Osteoblast (primary cell): ENCODE results near the gene MCC. TPM values are rescaled to one million over a fixed set of nuclear protein-coding genes. Genes with fewer than 3 reads are reported as not detected.
"Not testable (repeated sequence)": the region's sequence is repeated elsewhere in the genome, so short reads cannot be mapped to it uniquely, and the experiment has no call there.

Source experiments
- DNase-seq: peaks from one replicate; pipeline ENCODE4 v3.0.0; 2011; ENCODE audit warnings: low spot score, mixed read lengths; ENCODE audit not compliant: insufficient read length; ENCODE audit errors: missing footprints
- H2AFZ ChIP-seq: 2 replicates; pipeline ENCODE4 v1.6.0; 2011; ENCODE audit warnings: mild to moderate bottlenecking, low read length
- H3K27ac ChIP-seq: 2 replicates; pipeline ENCODE4 v1.5.1; 2011; ENCODE audit warnings: mild to moderate bottlenecking, low read depth, low read length, moderate library complexity
- H3K27me3 ChIP-seq: 2 replicates; pipeline ENCODE4 v1.6.0; 2012; ENCODE audit warnings: mild to moderate bottlenecking, control low read depth, inconsistent platforms, low read length, moderate library complexity; ENCODE audit not compliant: insufficient read depth
- H3K36me3 ChIP-seq: 2 replicates; pipeline ENCODE4 v1.5.1; 2011; ENCODE audit warnings: mild to moderate bottlenecking, low read length, control low read depth, moderate library complexity; ENCODE audit not compliant: insufficient read depth
- H3K4me1 ChIP-seq: 2 replicates; pipeline ENCODE4 v1.5.1; 2011; ENCODE audit warnings: mild to moderate bottlenecking, low read length, control low read depth, moderate library complexity; ENCODE audit not compliant: insufficient read depth
- H3K4me2 ChIP-seq: 2 replicates; pipeline ENCODE4 v1.6.0; 2011; ENCODE audit warnings: mild to moderate bottlenecking, low read length; ENCODE audit not compliant: insufficient read depth
- H3K4me3 ChIP-seq: fragments of 200-600 bp; sonication (generic); 3 replicates; pipeline ENCODE4 v1.5.1; 2012; ENCODE audit warnings: mild to moderate bottlenecking, low read length, inconsistent platforms; ENCODE audit not compliant: insufficient read depth
- H3K79me2 ChIP-seq: 2 replicates; pipeline ENCODE4 v1.6.0; 2012; ENCODE audit warnings: mild to moderate bottlenecking, low read length, control low read depth, inconsistent platforms; ENCODE audit not compliant: insufficient read depth
- H3K9me3 ChIP-seq: 2 replicates; pipeline ENCODE4 v1.5.1; 2011; ENCODE audit warnings: low read depth, low read length, control low read depth
- H4K20me1 ChIP-seq: 2 replicates; pipeline ENCODE4 v1.6.0; 2012; ENCODE audit warnings: mild to moderate bottlenecking, low read length, control low read depth; ENCODE audit not compliant: insufficient read depth
- CTCF ChIP-seq: IDR thresholded peaks from 2 replicates; pipeline ENCODE4 v1.5.1; 2011; ENCODE audit warnings: mild to moderate bottlenecking, low read depth, low read length, moderate library complexity; ENCODE audit errors: extremely low read depth
- total RNA-seq: library from RNA; depleted of rRNA; stranded (reverse); fragments of >200 nt; gene quantifications from 2 replicates; pipeline ENCODE4 v1.2.3, GENCODE V29; 2012

MCC gene
- total RNA-seq, 1 donor = 45.6 TPM

- DNase-seq = peak; percentile 94
- peak overlapping the region; percentile 71 for H3K4me2 ChIP-seq
- H3K4me3 ChIP-seq = peak overlapping the region; percentile 34
These were observed 406.2 kb downstream of the MCC start for GRCh38 chr5:113081881-113082546.

GRCh38 chr5:113081091-113081839 is 407.0 kb downstream of the MCC start:
- H2AFZ ChIP-seq = no peak overlapping the region
- H3K27ac ChIP-seq = peak overlapping the region; percentile 91
- DNase-seq = no peak
- no peaks in the 10 kb centered on the region for H3K27me3 ChIP-seq
- H3K4me3 ChIP-seq = peak overlapping the region; percentile 1
- no peak for TF ChIP-seq CTCF
- no peaks in the 10 kb centered on the region for H3K36me3 ChIP-seq
- H3K9me3 ChIP-seq = no peaks in the 10 kb centered on the region
- H3K4me2 ChIP-seq = peak overlapping the region; percentile 71
- H3K79me2 ChIP-seq = no peaks in the 10 kb centered on the region
- peaks cover 28% of the 10 kb centered on the region for H3K4me1 ChIP-seq
- H4K20me1 ChIP-seq = no peaks in the 10 kb centered on the region

More at GRCh38 chr5:113081881-113082546, 406.2 kb downstream of the MCC start:
- Histone ChIP-seq H2AFZ (peak overlapping the region; percentile 75), H3K27ac (peak overlapping the region; percentile 91), H3K4me1 (peaks cover 28% of the 10 kb centered on the region), H3K27me3 (no peaks in the 10 kb centered on the region), H3K79me2 (no peaks in the 10 kb centered on the region), H4K20me1 (no peaks in the 10 kb centered on the region), H3K9me3 (no peaks in the 10 kb centered on the region), H3K36me3 (no peaks in the 10 kb centered on the region)
- TF ChIP-seq CTCF = no peak

- not testable (repeated sequence) for H3K79me2 ChIP-seq, H3K27me3 ChIP-seq, H3K4me1 ChIP-seq, H3K27ac ChIP-seq, H3K9me3 ChIP-seq, H4K20me1 ChIP-seq, H2AFZ ChIP-seq, H3K36me3 ChIP-seq, H3K4me2 ChIP-seq, DNase-seq, H3K4me3 ChIP-seq
These were observed 411.6 kb downstream of the MCC start for GRCh38 chr5:113076649-113077048.

GRCh38 chr5:113075019-113075418 is 413.2 kb downstream of the MCC start:
- Histone ChIP-seq H3K36me3 (no peaks in the 10 kb centered on the region), H3K27ac (no peak overlapping the region), H3K9me3 (no peaks in the 10 kb centered on the region), H4K20me1 (no peaks in the 10 kb centered on the region), H3K4me2 (no peak overlapping the region), H3K4me1 (no peaks in the 10 kb centered on the region), H3K27me3 (no peaks in the 10 kb centered on the region), H2AFZ (no peak overlapping the region), H3K79me2 (no peaks in the 10 kb centered on the region), H3K4me3 (no peak overlapping the region)
- TF ChIP-seq CTCF = no peak
- no peak for DNase-seq

GRCh38 chr5:113073629-113074034 is 414.6 kb downstream of the MCC start:
- DNase-seq, H3K9me3 ChIP-seq, H3K4me3 ChIP-seq, H3K27me3 ChIP-seq, H3K36me3 ChIP-seq, H3K4me1 ChIP-seq, H3K79me2 ChIP-seq, H3K27ac ChIP-seq, H2AFZ ChIP-seq, H3K4me2 ChIP-seq, H4K20me1 ChIP-seq: not testable (repeated sequence)
